ENCODE results near the gene CHD3. TPM values are rescaled to one million over a fixed set of nuclear protein-coding genes. Genes with fewer than 3 reads are reported as not detected.

The CHD3 gene
- total RNA-seq, 2 donors from 2014 or later: 17.6 to 44.7 TPM

GRCh38 chr17:7955414-7956227 lies 67.0 kb downstream of the CHD3 start:
- DNase-seq (ENCODE audit: low spot score): no peak
- Histone ChIP-seq H3K27me3 (no peaks in the 10 kb centered on the region), H3K4me1 (peaks cover 0 to 16% of the 10 kb centered on the region in 2 donors), H3K4me3 (no peak overlapping the region), H3K9me3 (no peaks in the 10 kb centered on the region), H3K27ac (peak overlapping the region; percentile 21 to 61), H3K36me3 (no peaks in the 10 kb centered on the region)
- no peak for TF ChIP-seq CTCF (IDR thresholded peaks at IDR 0.05)

DNA sequence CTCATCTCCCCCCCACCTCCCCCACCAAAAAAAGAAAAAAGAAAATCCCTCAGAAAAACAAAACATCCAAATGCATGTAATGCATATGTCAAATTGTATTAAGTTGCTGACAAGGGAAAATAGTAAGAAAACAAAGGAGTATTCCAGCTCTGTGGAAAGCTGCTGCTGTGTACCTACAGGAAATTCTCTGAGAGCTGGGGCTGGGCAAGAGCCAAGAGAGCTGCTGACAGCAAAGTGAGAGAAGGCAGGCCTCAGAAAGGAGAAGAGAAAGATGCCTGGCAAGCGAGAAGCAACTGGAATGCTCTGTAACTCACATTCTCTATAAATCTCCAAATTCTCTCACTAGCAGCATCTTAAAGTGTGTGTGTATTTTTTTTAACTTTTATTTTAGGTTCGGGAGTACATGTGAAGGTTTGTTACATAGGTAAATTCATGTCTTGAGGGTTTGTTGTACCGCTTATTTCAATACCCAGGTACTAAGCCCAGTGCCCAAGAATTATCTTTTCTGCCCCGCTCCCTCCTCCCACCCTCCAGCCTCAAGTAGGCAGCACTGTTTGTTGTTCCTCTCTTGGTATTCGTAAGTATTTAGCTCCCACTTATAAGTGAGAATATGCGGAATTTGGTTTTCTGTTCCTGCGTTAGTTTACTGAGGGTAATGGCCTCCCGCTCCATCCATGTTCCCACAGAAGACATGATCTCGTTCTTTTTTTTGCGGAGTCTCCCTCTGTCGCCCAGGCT lies 67.8 kb downstream of the CHD3 start:
- no peak for TF ChIP-seq CTCF (IDR thresholded peaks at IDR 0.05)
- Histone ChIP-seq H3K4me3 (no peak overlapping the region), H3K4me1 (peaks cover 0 to 16% of the 10 kb centered on the region in 2 donors), H3K36me3 (no peaks in the 10 kb centered on the region), H3K27me3 (no peaks in the 10 kb centered on the region), H3K9me3 (no peaks in the 10 kb centered on the region), H3K27ac (peak overlapping the region; percentile 21 to 61)
- no peak for DNase-seq (ENCODE audit: low spot score)

DNA sequence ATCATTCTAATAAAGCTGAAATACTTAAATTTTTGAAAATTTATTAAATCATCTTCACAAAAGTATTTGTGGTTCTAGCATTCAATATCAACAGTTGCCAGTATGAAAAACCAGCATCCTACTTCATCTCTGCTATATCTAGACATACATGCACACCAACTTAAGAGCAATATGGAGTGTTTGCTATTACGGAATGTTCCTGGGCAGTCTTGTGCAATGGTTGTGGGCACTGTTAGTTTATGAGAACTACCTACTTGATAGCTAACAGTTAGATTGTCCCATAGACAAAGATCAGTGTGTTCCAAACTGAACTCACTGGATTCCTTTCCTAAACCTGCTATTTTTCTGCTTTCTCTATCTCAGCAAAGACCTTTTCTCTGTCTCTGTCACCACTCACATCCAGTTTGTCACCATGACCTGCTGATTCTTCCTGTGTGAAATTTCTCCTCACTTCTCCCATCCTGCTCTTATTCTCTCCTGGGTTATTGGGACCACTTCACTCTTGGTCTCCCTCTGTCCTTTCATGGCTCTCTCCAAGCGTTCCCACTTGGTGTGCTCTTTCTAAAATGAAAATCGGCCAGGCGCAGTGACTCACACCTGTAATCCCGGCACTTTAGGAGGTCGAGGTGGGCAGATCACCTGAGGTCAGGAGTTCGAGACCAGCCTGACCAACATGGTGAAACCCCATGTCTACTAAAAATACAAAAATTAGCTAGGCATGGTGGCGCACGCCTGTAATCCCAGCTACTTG lies 71.1 kb downstream of the CHD3 start:
- no peak for DNase-seq (ENCODE audit: low spot score)
- no peaks in the 10 kb centered on the region for H3K9me3 ChIP-seq
- H3K4me3 ChIP-seq: no peak overlapping the region
- H3K4me1 ChIP-seq: peaks cover 0 to 16% of the 10 kb centered on the region in 2 donors
- no peaks in the 10 kb centered on the region for H3K36me3 ChIP-seq
- H3K27ac ChIP-seq: no peak overlapping the region
- no peak for TF ChIP-seq CTCF (IDR thresholded peaks at IDR 0.05)
- H3K27me3 ChIP-seq: no peaks in the 10 kb centered on the region

GRCh38 chr17:7961421-7961820 lies 72.8 kb downstream of the CHD3 start:
- no peaks in the 10 kb centered on the region for H3K9me3 ChIP-seq
- no peak for DNase-seq (ENCODE audit: low spot score)
- no peak overlapping the region for H3K4me3 ChIP-seq
- TF ChIP-seq CTCF (IDR thresholded peaks at IDR 0.05): no peak
- H3K4me1 ChIP-seq: peaks cover 0 to 3% of the 10 kb centered on the region in 2 donors
- H3K27me3 ChIP-seq: no peaks in the 10 kb centered on the region
- no peak overlapping the region for H3K27ac ChIP-seq
- H3K36me3 ChIP-seq: no peaks in the 10 kb centered on the region

Other genes starting within 250 kb of the CHD3 start
- 1 to 10 TPM; 1.2 to 2.2 TPM for gene ATP1B2, start 237.9 kb upstream of the CHD3 start, total RNA-seq
- gene TP53, start 201.3 kb upstream of the CHD3 start, total RNA-seq: 10 to 100 TPM; 12.9 to 20.1 TPM
- gene WRAP53, start 200.3 kb upstream of the CHD3 start, total RNA-seq: 1 to 10 TPM; 3.7 to 6.1 TPM
- gene EFNB3, start 183.6 kb upstream of the CHD3 start, total RNA-seq: 1 to 10 TPM; 2.1 to 5.9 TPM
- under 1 TPM in 1 of 2 donors, not detected in 1; 0.08 TPM for gene DNAH2, start 171.0 kb upstream of the CHD3 start, total RNA-seq
- gene KDM6B, start 54.6 kb upstream of the CHD3 start, total RNA-seq: 10 to 100 TPM; 11.0 to 11.1 TPM
- gene TMEM88, start 33.7 kb upstream of the CHD3 start, total RNA-seq: 10 to 100 TPM; 42.5 to 53.2 TPM
- 10 to 100 TPM; 77.1 to 85.0 TPM for gene NAA38, start 31.2 kb upstream of the CHD3 start, total RNA-seq
- gene CYB5D1, start 30.8 kb upstream of the CHD3 start, total RNA-seq: 1 to 10 TPM; 5.1 to 6.8 TPM
- 1 to 10 TPM; 1.6 to 5.8 TPM for gene RNF227, start 27.5 kb downstream of the CHD3 start, total RNA-seq
- gene KCNAB3, start 41.1 kb downstream of the CHD3 start, total RNA-seq: under 1 TPM in 1 of 2 donors, not detected in 1; 0.39 TPM
- 10 to 100 TPM; 52.4 to 68.2 TPM for gene TRAPPC1, start 43.2 kb downstream of the CHD3 start, total RNA-seq
- 1 to 10 TPM; 4.6 to 8.3 TPM for gene CNTROB, start 43.4 kb downstream of the CHD3 start, total RNA-seq
- not detected for gene GUCY2D, start 113.8 kb downstream of the CHD3 start, total RNA-seq
- 1 to 10 TPM; 1.2 to 1.8 TPM for gene ALOX15B, start 150.3 kb downstream of the CHD3 start, total RNA-seq
- under 1 TPM in 1 of 2 donors, not detected in 1; 0.43 TPM for gene ALOX12B, start 198.9 kb downstream of the CHD3 start, total RNA-seq
- under 1 TPM in 1 of 2 donors, not detected in 1; 0.20 TPM for gene ALOXE3, start 229.7 kb downstream of the CHD3 start, total RNA-seq
- not detected for gene HES7, start 235.3 kb downstream of the CHD3 start, total RNA-seq

Data from right atrium auricular region (tissue), 2 donors.